ENCODE measurements around the gene APBB1IP. TPM values are rescaled to one million over a fixed set of nuclear protein-coding genes. Genes with fewer than 3 reads are reported as not detected.

Gene APBB1IP
- total RNA-seq, 1 donor from 2014 or later, result not detected

- Mint-ChIP-seq H3K4me3 (ENCODE audit: unreplicated experiment) (no peak overlapping the region), H3K4me1 (ENCODE audit: low read depth) (no peaks in the 10 kb centered on the region), H3K9me3 (ENCODE audit: low read depth) (peaks cover 3% of the 10 kb centered on the region), H3K27ac (ENCODE audit: unreplicated experiment) (no peak overlapping the region), H3K27me3 (ENCODE audit: low read depth) (peaks cover 5% of the 10 kb centered on the region), H3K36me3 (ENCODE audit: low read depth) (no peaks in the 10 kb centered on the region)
- TF ChIP-seq, protein P1, sequence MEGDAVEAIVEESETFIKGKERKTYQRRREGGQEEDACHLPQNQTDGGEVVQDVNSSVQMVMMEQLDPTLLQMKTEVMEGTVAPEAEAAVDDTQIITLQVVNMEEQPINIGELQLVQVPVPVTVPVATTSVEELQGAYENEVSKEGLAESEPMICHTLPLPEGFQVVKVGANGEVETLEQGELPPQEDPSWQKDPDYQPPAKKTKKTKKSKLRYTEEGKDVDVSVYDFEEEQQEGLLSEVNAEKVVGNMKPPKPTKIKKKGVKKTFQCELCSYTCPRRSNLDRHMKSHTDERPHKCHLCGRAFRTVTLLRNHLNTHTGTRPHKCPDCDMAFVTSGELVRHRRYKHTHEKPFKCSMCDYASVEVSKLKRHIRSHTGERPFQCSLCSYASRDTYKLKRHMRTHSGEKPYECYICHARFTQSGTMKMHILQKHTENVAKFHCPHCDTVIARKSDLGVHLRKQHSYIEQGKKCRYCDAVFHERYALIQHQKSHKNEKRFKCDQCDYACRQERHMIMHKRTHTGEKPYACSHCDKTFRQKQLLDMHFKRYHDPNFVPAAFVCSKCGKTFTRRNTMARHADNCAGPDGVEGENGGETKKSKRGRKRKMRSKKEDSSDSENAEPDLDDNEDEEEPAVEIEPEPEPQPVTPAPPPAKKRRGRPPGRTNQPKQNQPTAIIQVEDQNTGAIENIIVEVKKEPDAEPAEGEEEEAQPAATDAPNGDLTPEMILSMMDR (IDR thresholded peaks at IDR 0.05), result no peak
- DNase-seq (ENCODE audit: low spot score), result no peak
These were observed 29.2 kb upstream of the APBB1IP start for GRCh38 chr10:26408858-26409494.

GRCh38 chr10:26410356-26410755, 27.8 kb upstream of the APBB1IP start:
- Mint-ChIP-seq H3K4me3 (ENCODE audit: unreplicated experiment) (no peak overlapping the region), H3K4me1 (ENCODE audit: low read depth) (no peaks in the 10 kb centered on the region), H3K27me3 (ENCODE audit: low read depth) (peaks cover 5% of the 10 kb centered on the region), H3K9me3 (ENCODE audit: low read depth) (peaks cover 5% of the 10 kb centered on the region), H3K36me3 (ENCODE audit: low read depth) (no peaks in the 10 kb centered on the region), H3K27ac (ENCODE audit: unreplicated experiment) (no peak overlapping the region)
- TF ChIP-seq, protein P1 (IDR thresholded peaks at IDR 0.05), result no peak
- no peak for DNase-seq (ENCODE audit: low spot score)

GRCh38 chr10:26412932-26413331, 25.2 kb upstream of the APBB1IP start:
- Mint-ChIP-seq H3K27me3 (ENCODE audit: low read depth) (no peaks in the 10 kb centered on the region), H3K27ac (ENCODE audit: unreplicated experiment) (no peak overlapping the region), H3K36me3 (ENCODE audit: low read depth) (no peaks in the 10 kb centered on the region), H3K4me3 (ENCODE audit: unreplicated experiment) (no peak overlapping the region), H3K9me3 (ENCODE audit: low read depth) (peaks cover 5% of the 10 kb centered on the region), H3K4me1 (ENCODE audit: low read depth) (no peaks in the 10 kb centered on the region)
- no peak for DNase-seq (ENCODE audit: low spot score)
- TF ChIP-seq, protein P1 (IDR thresholded peaks at IDR 0.05), result no peak

DNA sequence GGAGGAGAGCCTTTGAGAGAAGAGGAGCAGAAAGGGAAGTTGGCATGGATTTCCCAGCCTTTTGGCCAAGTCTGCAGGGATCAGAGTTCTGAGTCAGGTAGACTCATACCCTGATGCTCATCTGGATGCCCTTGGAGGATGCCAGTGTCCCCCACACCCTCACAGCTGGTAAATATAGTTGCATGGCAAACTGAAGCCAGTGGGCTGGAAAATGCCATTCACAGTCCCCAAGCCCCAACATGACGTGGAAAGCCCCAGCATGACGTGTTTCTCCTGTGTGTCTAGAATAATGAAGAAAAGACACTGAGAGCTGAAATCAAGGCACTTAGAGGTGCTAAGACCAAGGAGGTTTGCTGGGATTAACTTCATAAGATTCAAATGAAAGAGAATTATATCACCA, 24.8 kb upstream of the APBB1IP start:
- Mint-ChIP-seq H3K27me3 (ENCODE audit: low read depth) (no peaks in the 10 kb centered on the region), H3K36me3 (ENCODE audit: low read depth) (no peaks in the 10 kb centered on the region), H3K4me3 (ENCODE audit: unreplicated experiment) (no peak overlapping the region), H3K4me1 (ENCODE audit: low read depth) (no peaks in the 10 kb centered on the region), H3K27ac (ENCODE audit: unreplicated experiment) (no peak overlapping the region), H3K9me3 (ENCODE audit: low read depth) (peaks cover 3% of the 10 kb centered on the region)
- no peak for DNase-seq (ENCODE audit: low spot score)
- TF ChIP-seq, protein P1 (IDR thresholded peaks at IDR 0.05), result no peak

- Mint-ChIP-seq H3K27me3 (ENCODE audit: low read depth) (no peaks in the 10 kb centered on the region), H3K4me3 (ENCODE audit: unreplicated experiment) (no peak overlapping the region)
- TF ChIP-seq, protein P1 (IDR thresholded peaks at IDR 0.05), result no peak
These were observed 21.0 kb upstream of the APBB1IP start for GRCh38 chr10:26417136-26417535.

More at GRCh38 chr10:26417136-26417535, 21.0 kb upstream of the APBB1IP start:
- Mint-ChIP-seq H3K9me3 (ENCODE audit: low read depth) (peaks cover 2% of the 10 kb centered on the region), H3K4me1 (ENCODE audit: low read depth) (no peaks in the 10 kb centered on the region), H3K36me3 (ENCODE audit: low read depth) (no peaks in the 10 kb centered on the region), H3K27ac (ENCODE audit: unreplicated experiment) (no peak overlapping the region)
- no peak for DNase-seq (ENCODE audit: low spot score)

Data from chondrocyte (in vitro differentiated cells).